Activated CD4-positive, alpha-beta memory T cell treated with anti-CD3 and anti-CD28 coated beads, Interleukin-2, amount 10 ng/mL, durations not matched to agents 7 days and 5 days (primary cell): ENCODE data around the gene AQR. TPM values are rescaled to one million over a fixed set of nuclear protein-coding genes. Genes with fewer than 3 reads are reported as not detected.

Source experiments
- CTCF ChIA-PET: fragments of 350-600 bp; sonication (Branson Sonifier 250); formaldehyde crosslinking; loops from one replicate; lab custom pipeline; 2021; ENCODE audit warnings: antibody characterized with exemption, inconsistent platforms; lab: Charles Lee
- POLR2A ChIA-PET: fragments of 350-600 bp; sonication (Branson Sonifier 250); formaldehyde crosslinking; loops from one replicate; lab custom pipeline; 2021; ENCODE audit warnings: antibody characterized with exemption; lab: Charles Lee
- DNase-seq: peaks from one replicate; pipeline ENCODE4 v3.0.0-alpha.2; 2020
- H3K27ac Mint-ChIP-seq: one replicate; pipeline ENCODE4 v1.8.0; 2021; ENCODE audit warnings: mild to moderate bottlenecking, mixed read lengths
- H3K27me3 Mint-ChIP-seq: one replicate; pipeline ENCODE4 v1.8.0; 2021; ENCODE audit warnings: mixed read lengths
- H3K36me3 Mint-ChIP-seq: one replicate; pipeline ENCODE4 v1.8.0; 2021; ENCODE audit warnings: low read depth, mixed read lengths
- H3K4me1 Mint-ChIP-seq: one replicate; pipeline ENCODE4 v1.8.0; 2021; ENCODE audit warnings: mixed read lengths
- H3K4me3 Mint-ChIP-seq: one replicate; pipeline ENCODE4 v1.8.0; 2021; ENCODE audit warnings: mild to moderate bottlenecking, mixed read lengths
- H3K9me3 Mint-ChIP-seq: one replicate; pipeline ENCODE4 v1.8.0; 2021; ENCODE audit warnings: mixed read lengths
- total RNA-seq, 2 experiments: library from RNA; stranded (reverse); gene quantifications; one replicate each; pipeline ENCODE4 v1.2.3, GENCODE V29; 2021

The AQR gene
- total RNA-seq, 2 experiments from 2014 or later = 30.3 to 31.9 TPM

DNA sequence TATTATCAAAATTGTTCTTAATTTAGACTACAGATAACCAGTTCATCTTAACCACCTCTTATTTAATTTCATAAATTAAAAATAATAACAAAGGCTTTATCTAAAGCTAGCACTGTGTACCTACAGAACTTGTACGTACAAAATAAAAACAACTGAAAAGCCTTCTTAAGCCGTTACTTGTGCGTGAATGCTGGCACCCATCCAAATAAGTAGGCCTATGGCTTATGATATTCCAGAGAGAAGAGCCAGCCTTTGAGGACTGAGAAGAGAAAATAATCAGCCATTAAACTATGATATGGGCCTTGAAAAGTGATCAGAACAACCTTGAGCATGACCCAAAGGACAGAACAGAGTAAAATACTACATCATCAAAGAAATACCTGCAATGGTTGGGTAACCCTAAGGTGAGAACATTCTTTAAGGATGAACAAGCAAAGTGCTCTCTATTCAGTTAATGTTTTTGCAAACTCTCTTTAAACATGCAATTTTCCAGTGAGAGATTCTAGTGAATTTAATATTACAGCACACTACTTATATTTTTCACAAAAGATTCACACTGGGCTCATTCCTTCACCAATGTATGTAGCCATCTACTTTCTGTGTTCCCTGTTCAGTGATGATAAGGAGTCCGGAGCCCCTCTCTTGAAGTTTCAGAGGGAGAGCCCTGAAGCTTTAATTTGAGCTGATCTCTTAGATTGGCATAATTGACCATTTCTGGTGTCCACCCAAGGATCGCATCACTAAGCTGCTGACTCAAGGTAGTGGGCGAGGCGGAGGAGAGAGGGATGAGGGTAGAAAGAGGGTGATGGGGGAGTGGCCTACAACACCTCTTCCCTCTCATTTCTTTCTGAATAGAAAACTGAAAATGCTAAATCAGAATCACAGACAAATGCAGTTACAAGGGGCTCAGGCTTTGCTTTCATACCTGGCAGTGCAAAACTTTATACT is 166.5 kb downstream of the AQR start:
- Mint-ChIP-seq H3K27me3 (peaks cover 26% of the 10 kb centered on the region), H3K36me3 (no peaks in the 10 kb centered on the region), H3K4me1 (no peaks in the 10 kb centered on the region), H3K4me3 (no peak overlapping the region), H3K27ac (no peak overlapping the region), H3K9me3 (no peaks in the 10 kb centered on the region)
- no peak for DNase-seq
- ChIA-PET CTCF (no interaction called here), POLR2A (no interaction called here)

DNA sequence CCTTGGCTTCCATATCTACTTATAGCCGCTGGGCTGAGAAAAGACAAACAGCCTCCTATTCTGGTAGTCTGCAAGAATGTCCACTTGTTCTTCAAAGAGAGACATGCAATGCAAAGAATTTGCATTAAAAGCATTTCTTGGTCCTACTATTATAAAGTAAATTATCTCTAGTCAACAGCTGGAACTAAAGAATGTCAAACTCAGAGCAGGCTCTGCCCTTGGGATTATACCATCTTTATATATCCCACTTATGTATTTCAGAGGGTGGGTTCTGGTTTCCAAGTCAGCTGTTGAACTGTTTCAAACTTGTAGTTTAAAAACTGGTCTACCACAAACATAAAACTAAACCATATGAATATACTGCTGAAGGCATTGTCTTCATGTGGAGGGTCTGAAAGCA is 167.2 kb downstream of the AQR start:
- no peak overlapping the region for H3K4me3 Mint-ChIP-seq

More for the DNA sequence above, 167.2 kb downstream of the AQR start:
- CTCF ChIA-PET = no interaction called here
- POLR2A ChIA-PET = no interaction called here
- Mint-ChIP-seq H3K9me3 (no peaks in the 10 kb centered on the region), H3K4me1 (no peaks in the 10 kb centered on the region), H3K27me3 (peaks cover 29% of the 10 kb centered on the region), H3K27ac (no peak overlapping the region), H3K36me3 (no peaks in the 10 kb centered on the region)
- no peak for DNase-seq

Other genes with a start within 250 kb of the AQR start
- gene GJD2, start 214.7 kb downstream of the AQR start, total RNA-seq = not detected
- not detected for gene ACTC1, start 174.2 kb downstream of the AQR start, total RNA-seq
- gene ZNF770, start 18.5 kb upstream of the AQR start, total RNA-seq = 10 to 100 TPM; 36.2 to 40.8 TPM
- gene NANOGP8, start 115.6 kb upstream of the AQR start, total RNA-seq = not detected